WTC11 (cell line): ENCODE measurements around the gene PPP2R2C.

Experiments used
- E2F5 ChIP-seq: sonication (generic); formaldehyde crosslinking; IDR thresholded peaks from 2 replicates; pipeline ENCODE4 v1.8.1; 2022; ENCODE audit warnings: mild to moderate bottlenecking, moderate library complexity, missing genetic modification reagents
- SMAD3 ChIP-seq: sonication (generic); formaldehyde crosslinking; IDR thresholded peaks from 2 replicates; pipeline ENCODE4 v1.8.0; 2022; ENCODE audit warnings: missing genetic modification reagents, mild to moderate bottlenecking, borderline replicate concordance
- SMAD4 ChIP-seq: sonication (generic); formaldehyde crosslinking; IDR thresholded peaks from 2 replicates; pipeline ENCODE4 v1.8.0; 2022; ENCODE audit warnings: mild to moderate bottlenecking, missing genetic modification reagents
- USF2 ChIP-seq: sonication (generic); formaldehyde crosslinking; IDR thresholded peaks from 2 replicates; pipeline ENCODE4 v1.8.1; 2023; ENCODE audit warnings: mild to moderate bottlenecking, missing genetic modification reagents, moderate library complexity
- ZNF263 ChIP-seq: sonication (generic); formaldehyde crosslinking; IDR thresholded peaks from 2 replicates; pipeline ENCODE4 v1.8.1; 2022; ENCODE audit warnings: low read depth, mild to moderate bottlenecking, moderate library complexity, missing genetic modification reagents
- ZNF425 ChIP-seq: fragments of 250-450 bp; sonication (Bioruptor Pico); conservative IDR thresholded peaks from 2 replicates; pipeline ENCODE4 v1.9.0; 2021; ENCODE audit warnings: mild to moderate bottlenecking
- ZNF512 ChIP-seq: sonication (generic); formaldehyde crosslinking; IDR thresholded peaks from 2 replicates; pipeline ENCODE4 v1.8.1; 2022; ENCODE audit warnings: missing genetic modification reagents, borderline replicate concordance
- TF ChIP-seq, protein P1 (sequence below): fragments of 200-600 bp; IDR thresholded peaks from 2 replicates; pipeline ENCODE4 v1.8.0; 2022; ENCODE audit warnings: antibody characterized with exemption
- TF ChIP-seq, protein P2 (sequence below): fragments of 250-450 bp; sonication (Bioruptor Pico); IDR thresholded peaks from 2 replicates; pipeline ENCODE4 v1.9.0; 2021; ENCODE audit warnings: mild to moderate bottlenecking, borderline replicate concordance
- TF ChIP-seq, protein P3 (sequence below): fragments of 250-450 bp; sonication (Bioruptor Pico); IDR thresholded peaks from 2 replicates; pipeline ENCODE4 v1.9.0; 2021; ENCODE audit warnings: mild to moderate bottlenecking

DNA sequence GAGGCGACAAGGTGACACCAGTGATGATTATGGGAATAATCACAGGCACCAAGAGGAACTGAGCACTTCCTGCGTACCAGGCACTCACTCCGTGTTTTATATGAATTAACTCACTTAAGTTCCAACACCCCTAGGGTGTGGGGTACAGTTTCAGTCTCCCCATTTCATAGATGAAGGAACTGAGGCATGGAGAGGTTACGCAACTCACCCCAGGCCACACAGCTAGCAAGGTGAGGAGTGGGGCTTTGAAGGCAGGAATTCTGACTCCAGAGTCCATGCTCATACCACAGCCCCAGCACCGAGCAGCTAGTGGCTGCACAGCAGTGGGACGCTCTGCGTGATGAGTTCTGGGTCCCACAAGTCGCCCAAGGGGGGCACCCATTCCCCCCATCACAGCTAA, 29.9 kb downstream of the PPP2R2C start:
- TF ChIP-seq ZNF425 (no peak), USF2 (CRISPR knock-in tag) (no peak), SMAD4 (CRISPR knock-in tag) (no peak), SMAD3 (CRISPR knock-in tag) (no peak), ZNF512 (CRISPR knock-in tag) (no peak), E2F5 (no peak), ZNF263 (CRISPR knock-in tag) (no peak)
- TF ChIP-seq, protein P1, sequence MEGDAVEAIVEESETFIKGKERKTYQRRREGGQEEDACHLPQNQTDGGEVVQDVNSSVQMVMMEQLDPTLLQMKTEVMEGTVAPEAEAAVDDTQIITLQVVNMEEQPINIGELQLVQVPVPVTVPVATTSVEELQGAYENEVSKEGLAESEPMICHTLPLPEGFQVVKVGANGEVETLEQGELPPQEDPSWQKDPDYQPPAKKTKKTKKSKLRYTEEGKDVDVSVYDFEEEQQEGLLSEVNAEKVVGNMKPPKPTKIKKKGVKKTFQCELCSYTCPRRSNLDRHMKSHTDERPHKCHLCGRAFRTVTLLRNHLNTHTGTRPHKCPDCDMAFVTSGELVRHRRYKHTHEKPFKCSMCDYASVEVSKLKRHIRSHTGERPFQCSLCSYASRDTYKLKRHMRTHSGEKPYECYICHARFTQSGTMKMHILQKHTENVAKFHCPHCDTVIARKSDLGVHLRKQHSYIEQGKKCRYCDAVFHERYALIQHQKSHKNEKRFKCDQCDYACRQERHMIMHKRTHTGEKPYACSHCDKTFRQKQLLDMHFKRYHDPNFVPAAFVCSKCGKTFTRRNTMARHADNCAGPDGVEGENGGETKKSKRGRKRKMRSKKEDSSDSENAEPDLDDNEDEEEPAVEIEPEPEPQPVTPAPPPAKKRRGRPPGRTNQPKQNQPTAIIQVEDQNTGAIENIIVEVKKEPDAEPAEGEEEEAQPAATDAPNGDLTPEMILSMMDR: no peak
- TF ChIP-seq, protein P2, sequence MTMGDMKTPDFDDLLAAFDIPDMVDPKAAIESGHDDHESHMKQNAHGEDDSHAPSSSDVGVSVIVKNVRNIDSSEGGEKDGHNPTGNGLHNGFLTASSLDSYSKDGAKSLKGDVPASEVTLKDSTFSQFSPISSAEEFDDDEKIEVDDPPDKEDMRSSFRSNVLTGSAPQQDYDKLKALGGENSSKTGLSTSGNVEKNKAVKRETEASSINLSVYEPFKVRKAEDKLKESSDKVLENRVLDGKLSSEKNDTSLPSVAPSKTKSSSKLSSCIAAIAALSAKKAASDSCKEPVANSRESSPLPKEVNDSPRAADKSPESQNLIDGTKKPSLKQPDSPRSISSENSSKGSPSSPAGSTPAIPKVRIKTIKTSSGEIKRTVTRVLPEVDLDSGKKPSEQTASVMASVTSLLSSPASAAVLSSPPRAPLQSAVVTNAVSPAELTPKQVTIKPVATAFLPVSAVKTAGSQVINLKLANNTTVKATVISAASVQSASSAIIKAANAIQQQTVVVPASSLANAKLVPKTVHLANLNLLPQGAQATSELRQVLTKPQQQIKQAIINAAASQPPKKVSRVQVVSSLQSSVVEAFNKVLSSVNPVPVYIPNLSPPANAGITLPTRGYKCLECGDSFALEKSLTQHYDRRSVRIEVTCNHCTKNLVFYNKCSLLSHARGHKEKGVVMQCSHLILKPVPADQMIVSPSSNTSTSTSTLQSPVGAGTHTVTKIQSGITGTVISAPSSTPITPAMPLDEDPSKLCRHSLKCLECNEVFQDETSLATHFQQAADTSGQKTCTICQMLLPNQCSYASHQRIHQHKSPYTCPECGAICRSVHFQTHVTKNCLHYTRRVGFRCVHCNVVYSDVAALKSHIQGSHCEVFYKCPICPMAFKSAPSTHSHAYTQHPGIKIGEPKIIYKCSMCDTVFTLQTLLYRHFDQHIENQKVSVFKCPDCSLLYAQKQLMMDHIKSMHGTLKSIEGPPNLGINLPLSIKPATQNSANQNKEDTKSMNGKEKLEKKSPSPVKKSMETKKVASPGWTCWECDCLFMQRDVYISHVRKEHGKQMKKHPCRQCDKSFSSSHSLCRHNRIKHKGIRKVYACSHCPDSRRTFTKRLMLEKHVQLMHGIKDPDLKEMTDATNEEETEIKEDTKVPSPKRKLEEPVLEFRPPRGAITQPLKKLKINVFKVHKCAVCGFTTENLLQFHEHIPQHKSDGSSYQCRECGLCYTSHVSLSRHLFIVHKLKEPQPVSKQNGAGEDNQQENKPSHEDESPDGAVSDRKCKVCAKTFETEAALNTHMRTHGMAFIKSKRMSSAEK (CRISPR knock-in tag): no peak
- TF ChIP-seq, protein P3, sequence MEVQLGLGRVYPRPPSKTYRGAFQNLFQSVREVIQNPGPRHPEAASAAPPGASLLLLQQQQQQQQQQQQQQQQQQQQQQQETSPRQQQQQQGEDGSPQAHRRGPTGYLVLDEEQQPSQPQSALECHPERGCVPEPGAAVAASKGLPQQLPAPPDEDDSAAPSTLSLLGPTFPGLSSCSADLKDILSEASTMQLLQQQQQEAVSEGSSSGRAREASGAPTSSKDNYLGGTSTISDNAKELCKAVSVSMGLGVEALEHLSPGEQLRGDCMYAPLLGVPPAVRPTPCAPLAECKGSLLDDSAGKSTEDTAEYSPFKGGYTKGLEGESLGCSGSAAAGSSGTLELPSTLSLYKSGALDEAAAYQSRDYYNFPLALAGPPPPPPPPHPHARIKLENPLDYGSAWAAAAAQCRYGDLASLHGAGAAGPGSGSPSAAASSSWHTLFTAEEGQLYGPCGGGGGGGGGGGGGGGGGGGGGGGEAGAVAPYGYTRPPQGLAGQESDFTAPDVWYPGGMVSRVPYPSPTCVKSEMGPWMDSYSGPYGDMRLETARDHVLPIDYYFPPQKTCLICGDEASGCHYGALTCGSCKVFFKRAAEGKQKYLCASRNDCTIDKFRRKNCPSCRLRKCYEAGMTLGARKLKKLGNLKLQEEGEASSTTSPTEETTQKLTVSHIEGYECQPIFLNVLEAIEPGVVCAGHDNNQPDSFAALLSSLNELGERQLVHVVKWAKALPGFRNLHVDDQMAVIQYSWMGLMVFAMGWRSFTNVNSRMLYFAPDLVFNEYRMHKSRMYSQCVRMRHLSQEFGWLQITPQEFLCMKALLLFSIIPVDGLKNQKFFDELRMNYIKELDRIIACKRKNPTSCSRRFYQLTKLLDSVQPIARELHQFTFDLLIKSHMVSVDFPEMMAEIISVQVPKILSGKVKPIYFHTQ (CRISPR knock-in tag): no peak
